GM20431 (cell line): ENCODE results near the gene KIF6.

Experiments
- in situ Hi-C: fragments of 300-500 bp; cut with MseI, MboI; formaldehyde crosslinking; loops from one replicate; pipeline ENCODE4 v1.15.0; 2020; ENCODE audit warnings: low sequenced_read_pairs; ENCODE audit not compliant: unreplicated experiment

Gene KIF6

GRCh38 chr6:39468385-39468784 lies 256.8 kb downstream of the KIF6 start:
- in situ Hi-C loops: no loop called here

- in situ Hi-C loops: no loop called here
Measured at GRCh38 chr6:39466631-39467030, 258.6 kb downstream of the KIF6 start.

DNA sequence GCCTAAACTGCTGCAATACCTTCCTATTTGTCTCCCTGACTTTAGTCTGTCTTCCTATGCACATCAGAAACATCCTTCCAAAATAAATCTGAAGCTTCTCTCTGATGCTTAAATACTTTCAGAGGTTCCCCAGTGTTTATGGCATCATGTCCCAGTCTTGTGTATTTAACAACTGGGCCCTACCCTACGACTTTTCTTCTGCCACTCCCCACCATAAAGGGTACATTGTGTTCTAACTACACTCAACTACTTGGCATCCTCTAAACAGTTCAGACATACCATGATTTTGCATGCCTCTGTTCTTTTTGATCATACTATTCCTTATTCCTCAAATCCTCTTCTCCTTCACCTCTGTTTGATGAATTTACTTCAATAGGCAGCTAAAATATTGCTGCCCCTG lies 259.7 kb downstream of the KIF6 start:
- in situ Hi-C loops: no loop called here

DNA sequence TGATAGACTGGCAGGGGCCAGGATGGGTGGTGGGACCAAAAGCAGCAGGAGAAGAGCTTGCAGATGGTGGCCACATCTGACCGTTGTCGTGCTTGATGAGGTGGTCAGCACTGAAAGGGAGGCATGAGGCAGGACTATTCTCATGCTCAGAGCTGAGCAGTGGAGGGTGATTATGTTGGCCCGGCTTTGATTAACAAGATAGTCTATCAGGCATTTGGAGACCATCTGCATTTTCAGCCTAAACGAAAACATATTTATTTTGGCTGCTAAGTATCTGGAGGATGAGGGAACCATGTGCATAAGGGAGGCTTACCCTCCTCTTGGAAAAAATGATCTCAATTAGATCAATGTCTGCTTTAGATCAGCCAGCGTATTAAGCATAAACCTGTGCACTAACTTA lies 261.1 kb downstream of the KIF6 start:
- in situ Hi-C loops: no loop called here

DNA sequence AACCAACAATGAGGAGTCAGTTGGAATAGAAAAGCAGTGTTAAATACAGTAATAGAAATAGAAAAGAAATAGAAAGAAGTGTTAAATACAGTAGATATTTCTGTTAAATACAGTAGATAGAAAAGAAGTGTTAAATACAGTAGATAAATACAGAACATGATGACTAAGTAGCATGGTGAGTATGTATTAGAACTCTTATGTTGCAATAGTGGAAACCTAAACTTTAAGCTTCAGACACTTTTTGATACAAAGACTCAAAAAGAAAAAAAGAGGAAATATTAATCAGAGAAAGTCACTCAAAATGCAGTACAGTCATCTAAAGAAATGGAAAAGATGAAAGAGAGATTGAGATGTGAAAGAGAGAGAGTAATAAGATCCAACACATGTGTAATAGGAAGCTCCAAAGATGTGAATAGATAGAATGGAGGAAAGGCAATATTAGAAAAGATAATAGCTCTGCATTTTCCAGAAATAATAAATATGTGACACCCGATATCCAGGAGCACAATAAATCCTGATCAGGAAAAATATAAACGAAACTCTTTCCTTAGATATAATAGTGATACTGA lies 271.2 kb downstream of the KIF6 start:
- in situ Hi-C loops: no loop called here

DNA sequence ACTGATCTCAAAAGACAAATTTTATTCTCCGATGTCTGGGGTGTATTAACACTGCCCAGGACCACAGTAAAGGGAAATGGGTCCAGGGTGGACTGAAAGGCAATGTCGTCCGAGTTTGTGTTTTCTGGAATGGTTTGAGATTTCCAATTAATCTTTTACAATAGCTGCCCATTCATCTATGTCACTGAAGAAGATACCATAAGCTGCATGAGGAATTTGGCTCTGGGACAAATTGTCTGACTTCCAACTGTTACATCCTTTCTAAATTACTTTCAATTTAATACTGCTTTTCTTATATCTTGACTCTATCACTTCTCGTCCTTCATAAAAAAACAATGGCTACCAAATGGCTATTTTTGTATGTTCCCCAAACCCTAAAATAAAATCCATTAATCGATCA lies 272.0 kb downstream of the KIF6 start:
- in situ Hi-C loops: no loop called here

DNA sequence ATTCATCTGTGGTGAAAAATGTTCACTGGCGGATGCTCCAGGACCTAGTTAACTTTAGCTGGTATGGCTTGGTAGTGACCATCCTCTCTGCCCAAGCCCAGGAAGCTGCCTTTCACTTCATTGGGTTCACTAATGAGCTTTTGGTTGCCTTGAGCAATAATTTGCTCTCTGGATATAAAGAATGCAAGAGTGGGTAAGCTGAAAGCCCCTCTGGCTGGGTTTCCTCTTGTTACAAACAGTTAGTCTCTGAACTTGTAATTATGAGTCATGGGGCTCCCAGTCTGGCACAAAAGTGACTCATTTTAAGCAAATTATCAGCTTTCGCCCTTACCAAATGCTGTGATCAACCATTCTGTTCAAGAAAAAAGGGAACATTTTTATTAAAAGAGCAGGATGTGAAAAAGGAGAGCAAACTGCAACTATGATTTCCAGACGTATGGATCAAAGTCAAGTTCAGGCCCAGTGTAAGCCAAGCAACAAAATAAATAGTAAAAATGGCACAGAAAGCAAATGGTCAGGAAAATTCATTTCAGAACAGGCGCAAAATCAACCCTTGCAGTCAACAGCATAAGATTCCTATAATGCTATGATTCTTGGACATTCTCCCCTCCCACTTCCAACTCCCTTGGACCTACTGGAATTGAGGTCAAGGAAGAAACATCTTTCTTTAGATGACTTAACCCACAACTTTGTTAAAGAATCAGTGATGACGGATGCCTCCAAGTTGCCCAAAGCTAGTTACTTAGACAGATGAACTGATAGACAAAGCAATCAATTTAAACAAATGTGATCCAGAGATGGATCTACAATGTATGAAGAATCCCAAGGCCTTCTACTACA lies 272.7 kb downstream of the KIF6 start:
- in situ Hi-C loops: no loop called here

- in situ Hi-C loops: no loop called here
Measured at GRCh38 chr6:39451831-39452230, 273.4 kb downstream of the KIF6 start.

- in situ Hi-C loops: no loop called here
Measured at GRCh38 chr6:39449022-39449421, 276.2 kb downstream of the KIF6 start.

- in situ Hi-C loops: no loop called here
Measured at GRCh38 chr6:39446909-39447308, 278.3 kb downstream of the KIF6 start.

DNA sequence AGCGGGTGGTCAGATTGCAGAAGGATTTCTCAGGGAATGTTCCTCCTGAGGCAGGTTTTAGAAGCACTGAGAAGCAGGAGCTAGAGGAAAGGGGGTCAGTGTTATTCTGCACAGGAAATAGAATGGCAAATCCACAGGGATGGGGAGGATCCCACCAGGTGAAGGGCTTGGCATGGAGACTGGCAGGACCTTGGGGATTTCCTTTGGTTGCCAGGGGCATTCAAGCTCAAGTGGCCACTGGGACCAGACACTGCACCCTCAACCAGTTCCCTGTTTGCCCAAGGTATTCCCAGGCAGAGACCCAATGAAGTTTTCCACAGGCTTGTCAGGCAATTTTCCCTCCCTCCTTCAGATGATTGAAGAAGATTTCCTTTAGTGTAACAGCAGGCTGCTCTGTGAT lies 279.5 kb downstream of the KIF6 start:
- in situ Hi-C loops: no loop called here

DNA sequence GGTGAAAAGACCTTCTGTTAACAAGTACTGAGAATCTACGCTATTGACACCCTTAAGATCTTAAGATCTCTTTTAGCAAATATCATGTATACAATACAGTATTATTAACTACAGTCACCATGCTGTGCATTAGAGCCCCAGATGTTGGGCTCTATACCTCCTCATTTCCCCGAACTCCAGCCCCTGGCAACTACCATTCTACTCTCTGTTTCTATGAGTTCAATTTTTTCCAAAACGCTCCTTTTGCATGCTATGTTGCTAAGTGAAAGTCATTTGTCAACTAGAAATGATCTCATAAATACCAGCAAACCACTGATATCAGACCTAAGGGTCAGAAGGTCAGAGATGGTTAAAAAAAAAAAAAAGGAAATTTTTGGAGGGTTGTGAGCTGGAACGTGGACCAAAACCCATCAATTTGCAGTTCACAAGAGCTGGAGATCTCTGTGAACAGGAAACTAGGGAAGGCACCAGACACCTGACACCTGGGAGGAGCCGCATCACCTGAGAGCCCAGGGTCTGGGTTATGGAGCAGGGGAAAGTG lies 280.7 kb downstream of the KIF6 start:
- in situ Hi-C loops: no loop called here

DNA sequence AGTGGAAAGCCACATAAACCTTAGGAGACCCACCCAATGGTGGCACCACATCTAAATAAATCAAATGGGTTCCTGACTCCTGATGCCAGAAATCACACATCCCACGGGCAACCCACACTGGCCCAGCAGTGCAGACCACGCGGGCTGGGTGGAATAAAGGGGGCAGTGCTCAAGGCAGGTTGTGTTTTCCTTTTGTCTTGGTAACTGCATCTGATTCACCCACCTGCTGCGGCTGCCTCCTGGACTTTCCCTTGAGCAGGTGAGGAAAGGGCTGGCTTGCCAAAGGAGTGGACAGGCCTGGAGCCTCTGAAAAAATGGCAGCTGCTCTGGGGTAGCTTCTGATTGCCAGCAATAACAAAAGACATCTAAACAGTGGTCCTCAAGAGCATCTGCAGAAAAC lies 283.2 kb downstream of the KIF6 start:
- in situ Hi-C loops: no loop called here

GRCh38 chr6:39441301-39441700 lies 283.9 kb downstream of the KIF6 start:
- in situ Hi-C loops: no loop called here

DNA sequence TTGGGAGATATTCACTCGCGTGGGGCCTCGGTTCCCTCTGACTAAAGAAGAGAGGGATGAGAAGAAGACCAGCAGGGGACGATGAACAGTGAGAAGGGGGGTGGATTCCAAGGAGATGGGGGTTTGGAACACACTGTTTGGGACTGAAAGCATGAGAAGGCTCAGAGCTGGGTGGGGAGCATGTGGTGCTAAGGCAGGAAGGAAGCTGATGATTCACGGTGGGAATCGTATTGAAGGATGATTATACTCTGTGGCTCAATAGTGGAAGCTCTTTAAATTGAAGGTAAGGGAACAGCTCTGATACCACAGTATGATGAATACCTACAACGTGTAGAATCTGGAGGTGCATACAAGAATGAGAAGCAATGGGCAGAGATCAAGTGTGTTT lies 285.2 kb downstream of the KIF6 start:
- in situ Hi-C loops: no loop called here

GRCh38 chr6:39439342-39440038 lies 285.7 kb downstream of the KIF6 start:
- in situ Hi-C loops: no loop called here

DNA sequence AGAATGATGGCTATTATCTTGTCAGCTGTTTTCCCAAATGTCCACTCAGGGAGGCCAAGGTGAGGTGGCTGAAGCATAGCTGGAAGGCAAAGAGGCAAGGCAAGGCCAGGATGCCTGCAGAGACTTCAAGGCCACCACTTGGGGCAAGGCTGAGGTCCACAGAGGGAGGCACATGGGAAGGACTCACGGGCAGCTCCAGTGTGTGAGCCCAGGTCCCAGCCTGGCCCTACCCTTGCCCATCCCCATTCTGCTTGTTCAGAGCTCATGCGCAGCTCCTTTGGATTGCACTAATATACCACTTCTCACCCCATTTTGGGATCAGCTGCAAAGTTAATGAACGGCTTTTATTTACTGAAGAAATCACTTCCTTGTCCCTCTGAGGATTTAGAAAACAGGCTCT lies 291.6 kb downstream of the KIF6 start:
- in situ Hi-C loops: no loop called here

- in situ Hi-C loops: no loop called here
Measured at GRCh38 chr6:39432330-39433025, 292.7 kb downstream of the KIF6 start.

DNA sequence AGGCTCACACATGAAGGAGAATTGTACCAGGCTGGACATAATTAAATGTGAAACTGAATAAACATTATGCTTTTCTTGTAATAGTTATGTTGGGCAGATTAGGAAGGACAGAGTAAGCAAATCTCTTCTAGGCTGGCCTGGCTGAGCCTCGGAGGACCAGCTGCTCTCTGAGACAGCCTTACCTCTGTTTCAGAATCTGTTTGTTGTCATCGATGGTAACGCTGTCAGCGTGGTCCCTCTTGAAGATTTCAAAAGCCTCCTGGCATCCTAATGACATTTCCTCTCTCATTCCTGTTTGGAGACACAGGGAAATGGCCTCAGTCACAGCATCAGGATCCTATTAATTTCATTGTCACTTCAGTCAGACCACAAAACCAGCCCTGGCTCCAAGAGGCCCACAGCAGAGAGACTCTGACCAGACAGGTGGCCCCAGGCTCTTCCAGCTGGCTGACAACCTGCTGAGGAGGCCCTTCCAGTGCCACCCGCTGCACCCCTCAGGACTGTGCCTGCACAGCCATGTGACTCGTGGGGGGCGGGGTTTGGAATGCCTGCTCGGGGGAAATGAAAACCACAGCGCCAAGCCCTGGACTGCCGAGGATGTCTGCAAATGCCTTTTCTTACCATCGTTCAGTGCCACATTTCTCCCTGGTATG lies 294.2 kb downstream of the KIF6 start:
- in situ Hi-C loops: no loop called here

GRCh38 chr6:39430446-39430845 lies 294.8 kb downstream of the KIF6 start:
- in situ Hi-C loops: no loop called here
